ENCODE measurements around the gene CARM1. TPM values are rescaled to one million over a fixed set of nuclear protein-coding genes. Genes with fewer than 3 reads are reported as not detected.
"Not testable (repeated sequence)": the region's sequence is repeated elsewhere in the genome, so short reads cannot be mapped to it uniquely, and the experiment has no call there.

Gene CARM1
- total RNA-seq, 1 donor from 2014 or later: 32.5 TPM

DNA sequence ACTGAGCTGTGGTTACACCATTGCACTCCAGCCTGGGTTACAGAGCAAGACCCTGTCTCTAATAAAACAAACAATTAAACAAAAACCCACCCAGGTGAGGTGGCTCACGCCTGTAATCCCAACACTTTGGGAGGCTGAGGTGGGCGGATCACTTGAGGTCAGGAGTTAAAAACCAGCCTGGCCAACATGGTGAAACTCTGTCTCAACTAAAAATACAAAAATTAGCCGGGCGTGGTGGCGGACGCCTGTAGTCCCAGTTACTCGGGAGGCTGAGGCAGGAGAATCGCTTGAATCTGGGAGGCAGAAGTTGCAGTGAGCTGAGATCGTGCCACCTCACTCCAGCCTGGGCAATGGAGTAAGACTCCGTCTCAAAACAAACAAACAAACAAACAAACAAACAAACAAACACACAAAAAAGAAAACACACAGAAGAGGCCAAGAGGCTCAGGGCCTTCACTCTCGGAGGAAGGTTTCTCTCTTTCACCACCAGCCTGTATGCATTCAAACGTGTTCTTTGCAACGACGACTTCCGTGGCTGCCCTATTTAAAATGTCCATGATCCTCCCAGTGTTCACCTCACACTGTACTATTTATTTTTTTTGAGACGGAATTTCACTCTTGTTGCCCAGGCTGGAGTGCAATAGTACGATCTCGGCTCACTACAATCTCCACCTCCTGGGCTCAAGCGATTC is 88.1 kb downstream of the CARM1 start:
- DNase-seq; intact Hi-C loops (cut with micrococcal nuclease); ATAC-seq: not testable (repeated sequence)

DNA sequence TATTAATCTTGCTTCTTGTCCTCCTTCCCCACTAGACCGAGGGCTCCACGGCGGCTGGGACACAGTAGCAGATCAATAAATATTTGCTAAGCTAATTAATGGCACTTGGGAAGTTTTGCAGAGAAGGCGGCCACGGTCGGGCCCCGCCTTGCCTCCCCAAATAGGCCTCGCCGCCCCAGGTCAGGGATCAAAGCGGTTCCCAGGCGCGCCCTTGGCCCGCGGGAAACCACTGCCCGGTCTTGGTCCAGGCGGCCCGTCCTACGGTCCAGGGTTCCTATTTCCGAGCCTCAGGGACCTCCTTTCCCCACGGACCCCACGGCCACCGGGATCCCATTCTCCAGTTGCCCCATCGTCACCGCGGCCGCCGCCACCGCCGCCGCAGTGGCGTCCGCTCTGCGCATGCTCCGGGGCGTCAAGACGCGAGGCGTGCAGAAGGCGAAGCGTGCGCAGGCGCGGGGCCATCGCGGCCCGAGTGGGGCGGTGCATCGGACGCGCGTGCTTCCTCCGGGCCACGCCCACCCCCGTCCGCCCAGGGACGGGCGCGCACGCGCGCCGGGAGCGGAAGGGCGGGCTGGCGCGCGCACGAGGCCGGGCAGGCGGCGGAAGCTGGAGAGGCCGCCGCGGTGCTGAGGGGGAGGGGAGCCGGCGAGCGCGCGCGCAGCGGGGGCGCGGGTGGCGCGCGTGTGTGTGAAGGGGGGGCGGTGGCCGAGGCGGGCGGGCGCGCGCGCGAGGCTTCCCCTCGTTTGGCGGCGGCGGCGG is 89.1 kb downstream of the CARM1 start, which contains the start of gene SMARCA4:
SMARCA4 (plus strand) TSS at position 717 of the 759 bp plus-strand sequence. CDS start 23,122 bp downstream, outside the sequence.
- intact Hi-C loops (cut with micrococcal nuclease): no loop called here
- DNase-seq: peak; percentile 100
- ATAC-seq: peak; percentile 97

DNA sequence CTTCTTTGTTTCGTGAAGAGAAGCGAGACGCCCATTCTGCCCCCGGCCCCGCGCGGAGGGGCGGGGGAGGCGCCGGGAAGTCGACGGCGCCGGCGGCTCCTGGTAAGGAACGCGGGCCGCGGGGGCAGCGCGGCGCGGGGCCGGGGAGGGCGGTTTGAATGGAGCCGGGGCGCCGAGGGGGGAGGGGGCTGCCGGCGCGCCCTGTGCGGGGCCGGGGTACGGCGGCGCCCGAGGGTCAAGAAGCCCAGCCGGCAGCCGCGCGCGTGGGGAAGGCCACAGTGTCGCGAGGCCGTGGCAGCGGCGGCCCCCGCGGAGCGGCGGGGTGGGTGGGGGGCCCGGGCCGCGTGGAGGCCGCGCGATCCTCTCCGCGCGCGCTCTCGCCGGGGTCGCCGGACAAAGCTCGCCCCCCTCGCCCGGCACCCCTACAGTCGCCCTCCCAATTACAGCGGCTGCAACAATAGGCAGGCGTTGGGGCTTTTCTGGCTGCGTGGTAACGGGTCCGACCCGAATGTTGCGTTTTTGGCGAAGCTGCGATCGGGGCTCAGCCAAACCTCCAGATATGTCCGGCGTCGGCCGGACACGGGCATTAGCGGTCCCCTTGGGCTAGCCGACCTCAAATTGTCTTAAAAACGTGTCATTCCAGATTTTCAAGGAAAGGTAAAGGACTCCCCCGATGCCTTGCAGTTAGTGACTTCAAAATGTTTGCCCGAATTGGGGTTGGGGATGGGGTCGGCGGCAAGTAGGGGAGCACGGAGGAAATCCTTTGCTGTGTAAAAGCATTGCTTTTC is 89.9 kb downstream of the CARM1 start:
- intact Hi-C loops (cut with micrococcal nuclease): no loop called here
- ATAC-seq: peak; percentile 51
- peak; percentile 85 for DNase-seq

DNA sequence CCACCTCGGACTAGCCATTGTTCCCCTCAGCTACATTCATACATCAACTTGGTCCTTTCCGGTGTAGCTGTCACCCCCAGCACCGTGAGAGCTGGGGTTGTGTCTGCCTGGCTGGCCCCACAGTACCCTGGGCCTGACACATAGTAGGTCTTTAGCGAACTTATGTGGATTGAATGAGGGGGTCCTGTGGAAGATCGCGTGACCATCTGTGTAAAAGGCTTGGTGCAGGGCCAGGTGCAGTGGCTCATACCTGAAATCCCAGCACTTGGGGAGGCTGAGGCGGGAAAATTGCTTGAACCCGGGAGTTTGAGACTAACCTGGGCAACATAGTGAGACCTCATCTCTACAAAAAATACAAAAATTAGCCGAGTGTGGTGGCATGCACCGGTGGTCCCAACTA is 91.5 kb downstream of the CARM1 start:
- ATAC-seq (no peak), DNase-seq (no peak)
- intact Hi-C loops (cut with micrococcal nuclease): no loop called here

DNA sequence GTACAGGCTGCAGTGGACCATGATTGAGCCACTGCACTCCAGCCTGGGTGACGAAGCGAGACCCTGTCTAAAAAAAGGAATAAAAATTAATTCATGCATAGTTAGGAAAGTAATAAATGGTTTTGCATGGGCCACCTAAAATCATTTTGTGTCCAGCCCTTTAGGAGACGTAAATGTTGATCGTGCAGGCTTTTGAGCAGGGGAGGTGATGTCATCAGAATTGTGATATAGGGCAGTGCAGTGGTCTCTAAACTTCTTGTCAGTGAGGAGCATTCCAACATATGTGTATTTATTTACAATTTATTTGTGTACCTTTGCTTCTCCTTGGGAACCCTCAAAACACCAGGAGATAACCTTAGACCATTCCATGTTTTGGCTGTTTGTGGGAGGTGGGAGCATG is 92.5 kb downstream of the CARM1 start:
- DNase-seq: no peak
- ATAC-seq: no peak
- intact Hi-C loops (cut with micrococcal nuclease): no loop called here

DNA sequence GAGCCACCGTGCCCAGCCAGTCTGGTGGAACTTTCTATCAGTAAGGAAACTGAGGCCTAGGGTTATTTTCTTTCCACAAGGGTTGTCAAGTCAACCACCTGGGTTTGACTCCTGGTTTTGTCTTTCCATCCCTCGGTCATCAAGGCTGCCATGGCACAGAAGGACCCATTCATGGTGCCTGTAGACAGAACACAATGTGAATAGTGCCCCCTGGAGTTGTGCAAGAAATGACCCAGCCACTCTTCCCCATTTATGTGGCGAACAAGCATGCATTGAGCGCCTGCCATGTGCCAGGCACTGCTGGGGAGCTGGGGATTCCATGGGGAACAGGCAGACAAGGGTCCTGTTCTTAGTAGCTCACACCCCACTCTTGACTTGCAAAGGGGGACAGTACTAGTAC is 93.5 kb downstream of the CARM1 start:
- intact Hi-C loops (cut with micrococcal nuclease): no loop called here
- ATAC-seq (no peak), DNase-seq (no peak)

DNA sequence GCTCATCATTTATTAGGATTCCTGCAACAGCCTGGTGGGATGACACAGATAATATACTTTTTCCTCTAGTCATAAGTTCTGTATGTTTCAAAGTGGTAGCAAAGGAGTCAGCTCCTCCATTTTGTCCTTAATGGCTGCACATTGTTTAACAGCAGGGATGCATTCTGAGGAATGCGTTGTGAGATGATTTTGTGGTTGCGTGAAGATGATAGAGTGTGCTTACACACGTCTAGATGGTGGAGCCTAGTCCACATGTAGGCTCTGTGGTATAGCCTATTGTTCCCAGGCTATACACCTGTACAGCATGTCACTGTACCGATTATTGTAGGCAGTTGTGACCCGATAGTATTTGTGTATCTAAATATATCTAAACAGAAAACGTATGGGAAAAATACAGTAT is 94.0 kb downstream of the CARM1 start:
- no peak for DNase-seq
- intact Hi-C loops (cut with micrococcal nuclease): no loop called here
- ATAC-seq: no peak

DNA sequence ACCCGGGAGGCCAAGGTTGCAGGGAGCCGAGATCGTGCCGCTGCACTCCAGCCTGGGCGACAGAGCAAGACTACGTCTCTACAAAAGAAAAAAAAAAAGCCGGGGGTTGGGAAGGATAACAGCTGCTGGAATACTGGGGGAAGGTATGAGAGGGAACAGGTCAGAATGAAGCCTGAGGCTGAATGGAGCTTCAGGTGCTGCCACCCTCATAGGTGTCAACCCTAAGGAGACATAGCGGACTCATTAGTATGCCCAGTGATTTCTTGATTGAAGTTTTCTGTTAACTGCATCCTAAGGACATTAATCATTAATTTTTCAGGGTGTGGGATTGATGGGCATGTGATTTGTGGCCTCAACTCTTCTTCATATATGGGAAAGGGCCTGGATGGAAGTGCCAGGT is 95.5 kb downstream of the CARM1 start:
- intact Hi-C loops (cut with micrococcal nuclease): no loop called here
- ATAC-seq (no peak), DNase-seq (no peak)

DNA sequence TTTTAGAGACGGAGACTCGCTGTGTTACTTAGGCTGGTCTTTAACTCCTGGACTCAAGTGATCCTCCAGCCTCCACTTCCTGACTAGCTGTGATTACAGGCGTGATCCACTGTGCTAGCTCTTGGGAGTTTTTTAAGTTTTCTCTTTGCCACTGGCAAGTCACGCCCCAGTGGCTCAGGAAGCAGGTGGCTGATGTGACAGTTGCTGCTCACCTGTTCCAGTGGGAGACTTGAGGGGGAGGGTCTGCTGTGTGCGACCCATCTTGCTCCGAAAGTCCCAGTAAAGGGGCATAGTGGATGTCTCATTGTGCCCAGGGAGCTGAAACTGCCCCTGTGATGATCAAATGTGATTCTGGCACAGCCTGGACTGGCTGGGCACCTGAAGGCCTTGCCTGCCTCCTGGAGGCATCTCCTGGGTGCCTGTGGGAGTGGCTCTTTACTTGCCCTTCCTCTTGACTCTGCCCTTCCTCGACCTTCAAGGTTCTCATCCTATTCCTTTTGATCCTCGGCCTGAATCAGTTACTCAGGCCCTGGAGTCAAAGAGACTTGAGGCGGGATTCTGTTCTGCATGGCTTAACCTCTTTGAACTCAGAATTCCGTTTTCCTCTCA is 97.3 kb downstream of the CARM1 start:
- intact Hi-C loops (cut with micrococcal nuclease): no loop called here
- no peak for ATAC-seq

DNA sequence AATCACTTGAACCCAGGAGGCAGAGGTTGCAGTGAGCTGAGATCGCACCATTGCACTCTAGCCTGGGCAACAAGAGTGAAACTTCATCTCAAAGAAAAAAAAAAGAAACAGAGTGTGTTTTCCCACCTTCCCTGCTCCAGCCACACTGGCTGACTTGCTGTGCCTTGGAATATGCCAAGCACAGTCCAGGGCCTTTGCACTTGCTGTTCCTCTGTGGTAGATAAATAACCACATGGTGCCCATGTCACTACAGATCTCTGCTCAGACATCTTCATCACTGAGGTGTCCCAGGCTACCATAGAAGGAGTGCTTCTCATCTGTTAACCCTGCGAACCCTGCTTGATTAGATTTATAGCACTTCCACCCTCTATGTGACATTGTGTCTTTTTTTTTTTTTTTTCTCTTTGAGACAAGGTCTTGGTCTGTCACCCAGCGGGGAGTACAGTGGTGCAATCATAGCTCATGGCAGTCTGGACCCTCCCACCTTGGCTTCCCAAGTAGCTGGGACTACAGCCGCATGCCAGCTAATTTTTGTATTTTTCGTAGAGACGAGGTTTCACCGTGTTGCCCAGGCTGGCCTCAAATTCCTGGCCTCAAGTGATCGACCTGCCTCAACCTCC is 99.9 kb downstream of the CARM1 start:
- ATAC-seq (no peak), DNase-seq (no peak)
- intact Hi-C loops (cut with micrococcal nuclease): no loop called here

More for the DNA sequence above, 97.3 kb downstream of the CARM1 start:
- DNase-seq: no peak

Small RNA genes within 50 kb of the gene (microRNA-seq; reads per million reads assigned to microRNA genes)
- gene MIR6793 (ENCODE audit: borderline number of aligned reads): not detected

Other genes starting within 250 kb of the CARM1 start
- 71.8 TPM for gene SLC44A2, start 246.0 kb upstream of the CARM1 start, total RNA-seq
- gene ILF3, start 217.2 kb upstream of the CARM1 start, total RNA-seq: 118 TPM
- 29.1 TPM for gene QTRT1, start 170.1 kb upstream of the CARM1 start, total RNA-seq
- gene DNM2, start 153.5 kb upstream of the CARM1 start, total RNA-seq: 201 TPM
- gene TMED1, start 35.3 kb upstream of the CARM1 start, total RNA-seq: 29.8 TPM
- 0.62 TPM for gene C19orf38, start 23.1 kb upstream of the CARM1 start, total RNA-seq
- gene YIPF2, start 57.1 kb downstream of the CARM1 start, total RNA-seq: 16.4 TPM
- 17.4 TPM for gene TIMM29, start 57.3 kb downstream of the CARM1 start, total RNA-seq
- gene SMARCA4, start 89.5 kb downstream of the CARM1 start, total RNA-seq: 41.6 TPM
- 8.2 TPM for gene LDLR, start 217.9 kb downstream of the CARM1 start, total RNA-seq